MM.1S (cell line): ENCODE results near the gene PGD.

Experiments
- EZH2 ChIP-seq: fragments of 300-600 bp; sonication (generic); optimal IDR thresholded peaks from 2 replicates; pipeline ENCODE3; 2017; ENCODE audit warnings: low read depth, mild to moderate bottlenecking, antibody characterized with exemption, low read length, mixed read lengths
- EZH2phosphoT487 ChIP-seq: fragments of 300-600 bp; sonication (generic); IDR thresholded peaks from 2 replicates; pipeline ENCODE4 v1.6.1; 2018; ENCODE audit warnings: antibody characterized with exemption, low read length
- TF ChIP-seq, protein P1 (sequence below): fragments of 300-600 bp; sonication (generic); IDR thresholded peaks from 2 replicates; pipeline ENCODE4 v1.5.1; 2016; ENCODE audit warnings: antibody characterized with exemption, low read length, mixed read lengths

DNA sequence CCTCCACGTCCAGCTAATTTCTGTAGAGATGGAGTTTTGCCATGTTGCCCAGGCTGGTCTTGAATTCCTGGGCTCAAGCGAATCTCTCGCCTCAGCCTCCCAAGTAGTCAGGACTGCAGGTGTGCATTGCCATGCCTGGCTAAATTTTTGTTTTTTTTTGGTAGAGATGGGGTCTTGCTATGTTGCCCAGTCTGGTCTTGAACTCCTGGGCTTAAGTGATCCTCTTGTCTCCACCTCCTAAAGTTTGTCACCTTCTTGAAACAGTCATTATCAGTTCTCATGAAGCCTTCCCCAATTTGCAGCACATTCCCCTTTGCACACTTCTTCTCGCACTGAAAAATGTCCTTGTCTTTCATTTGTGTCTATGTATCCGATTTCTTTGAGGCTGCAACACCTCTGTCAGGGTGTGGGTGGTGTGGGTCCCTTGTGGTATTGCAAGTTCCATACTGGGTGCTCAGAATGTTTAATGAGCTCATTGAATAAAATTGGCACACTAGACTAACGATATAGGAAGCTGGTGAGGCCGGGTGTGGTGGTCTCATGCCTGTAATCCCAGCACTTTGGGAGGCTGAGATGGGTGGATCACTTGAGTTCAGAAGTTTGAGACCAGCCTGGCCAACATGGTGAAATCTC, 48.0 kb downstream of the PGD start:
- TF ChIP-seq, protein P1, sequence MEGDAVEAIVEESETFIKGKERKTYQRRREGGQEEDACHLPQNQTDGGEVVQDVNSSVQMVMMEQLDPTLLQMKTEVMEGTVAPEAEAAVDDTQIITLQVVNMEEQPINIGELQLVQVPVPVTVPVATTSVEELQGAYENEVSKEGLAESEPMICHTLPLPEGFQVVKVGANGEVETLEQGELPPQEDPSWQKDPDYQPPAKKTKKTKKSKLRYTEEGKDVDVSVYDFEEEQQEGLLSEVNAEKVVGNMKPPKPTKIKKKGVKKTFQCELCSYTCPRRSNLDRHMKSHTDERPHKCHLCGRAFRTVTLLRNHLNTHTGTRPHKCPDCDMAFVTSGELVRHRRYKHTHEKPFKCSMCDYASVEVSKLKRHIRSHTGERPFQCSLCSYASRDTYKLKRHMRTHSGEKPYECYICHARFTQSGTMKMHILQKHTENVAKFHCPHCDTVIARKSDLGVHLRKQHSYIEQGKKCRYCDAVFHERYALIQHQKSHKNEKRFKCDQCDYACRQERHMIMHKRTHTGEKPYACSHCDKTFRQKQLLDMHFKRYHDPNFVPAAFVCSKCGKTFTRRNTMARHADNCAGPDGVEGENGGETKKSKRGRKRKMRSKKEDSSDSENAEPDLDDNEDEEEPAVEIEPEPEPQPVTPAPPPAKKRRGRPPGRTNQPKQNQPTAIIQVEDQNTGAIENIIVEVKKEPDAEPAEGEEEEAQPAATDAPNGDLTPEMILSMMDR = no peak
- TF ChIP-seq EZH2phosphoT487 (no peak), EZH2 (no peak)
